ENCODE data around the gene PRPF6.

DNA sequence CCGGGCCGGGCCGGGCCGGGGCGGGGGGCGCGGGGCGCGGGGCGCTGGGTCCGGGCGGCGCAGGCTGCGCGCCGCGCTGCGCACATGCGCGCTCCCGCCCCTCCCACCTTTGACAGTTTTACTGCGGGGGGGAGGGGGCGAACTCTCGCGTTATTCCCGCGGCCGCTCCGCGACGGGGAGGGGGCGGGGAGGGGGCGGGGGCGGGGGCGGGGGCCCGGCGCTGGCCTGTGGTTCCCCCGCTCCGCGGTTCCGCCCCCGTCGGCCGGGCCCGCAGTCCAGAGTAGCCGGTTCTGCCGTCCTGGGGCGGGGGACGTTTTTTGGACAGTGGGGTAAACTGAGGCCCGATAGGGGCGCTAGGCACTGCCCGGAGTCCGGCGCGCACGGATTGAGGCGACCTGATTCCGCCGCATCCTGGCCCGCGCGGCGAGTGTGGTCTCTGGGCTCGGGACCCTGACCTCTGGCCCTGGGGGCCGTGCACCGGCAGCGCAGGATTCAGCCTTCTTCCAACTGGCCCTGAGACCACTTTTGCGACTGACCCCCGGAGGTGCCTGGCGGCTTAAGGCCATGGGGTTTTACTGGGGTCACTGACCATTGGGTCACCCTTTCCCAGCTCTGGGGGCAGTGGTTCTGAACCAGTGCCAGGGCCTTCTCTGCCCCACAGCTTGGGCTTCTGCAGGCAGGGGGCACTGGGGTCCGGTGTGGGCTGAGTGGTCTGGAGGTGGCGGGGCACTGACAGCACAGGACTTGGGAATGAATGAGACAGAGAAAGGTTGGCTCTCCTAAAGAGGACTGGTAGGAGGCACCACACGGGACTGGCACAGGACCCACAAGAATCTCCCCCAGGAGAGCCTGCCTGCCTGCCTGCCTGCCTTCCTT lies 10.9 kb upstream of the PRPF6 start, which contains the start of gene ZNF512B:
- TF ChIP-seq, protein P1, sequence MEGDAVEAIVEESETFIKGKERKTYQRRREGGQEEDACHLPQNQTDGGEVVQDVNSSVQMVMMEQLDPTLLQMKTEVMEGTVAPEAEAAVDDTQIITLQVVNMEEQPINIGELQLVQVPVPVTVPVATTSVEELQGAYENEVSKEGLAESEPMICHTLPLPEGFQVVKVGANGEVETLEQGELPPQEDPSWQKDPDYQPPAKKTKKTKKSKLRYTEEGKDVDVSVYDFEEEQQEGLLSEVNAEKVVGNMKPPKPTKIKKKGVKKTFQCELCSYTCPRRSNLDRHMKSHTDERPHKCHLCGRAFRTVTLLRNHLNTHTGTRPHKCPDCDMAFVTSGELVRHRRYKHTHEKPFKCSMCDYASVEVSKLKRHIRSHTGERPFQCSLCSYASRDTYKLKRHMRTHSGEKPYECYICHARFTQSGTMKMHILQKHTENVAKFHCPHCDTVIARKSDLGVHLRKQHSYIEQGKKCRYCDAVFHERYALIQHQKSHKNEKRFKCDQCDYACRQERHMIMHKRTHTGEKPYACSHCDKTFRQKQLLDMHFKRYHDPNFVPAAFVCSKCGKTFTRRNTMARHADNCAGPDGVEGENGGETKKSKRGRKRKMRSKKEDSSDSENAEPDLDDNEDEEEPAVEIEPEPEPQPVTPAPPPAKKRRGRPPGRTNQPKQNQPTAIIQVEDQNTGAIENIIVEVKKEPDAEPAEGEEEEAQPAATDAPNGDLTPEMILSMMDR (IDR thresholded peaks at IDR 0.05), result no peak
- TF ChIP-seq EZH2 (IDR thresholded peaks at IDR 0.05) (no peak), EZH2phosphoT487 (IDR thresholded peaks at IDR 0.05) (no peak)
